HTERT RPE-1 (cell line): Measurements from ENCODE around the gene CADPS.

Experiments
- in situ Hi-C: fragments of 300-500 bp; cut with MboI; formaldehyde crosslinking; loops from 4 replicates; pipeline ENCODE4 v1.14.3; 2020; ENCODE audit warnings: low sequenced_read_pairs

CADPS gene

GRCh38 chr3:62379321-62379798 is 495.9 kb downstream of the CADPS start:
- in situ Hi-C loops: no loop called here

- in situ Hi-C loops: no loop called here
These were observed 496.3 kb downstream of the CADPS start for GRCh38 chr3:62378921-62379320.

GRCh38 chr3:62378311-62378789 is 496.9 kb downstream of the CADPS start:
- in situ Hi-C loops: no loop called here

- in situ Hi-C loops: no loop called here
These were observed 498.0 kb downstream of the CADPS start for GRCh38 chr3:62376906-62377877.

GRCh38 chr3:62376454-62376720 is 498.8 kb downstream of the CADPS start:
- in situ Hi-C loops: no loop called here

- in situ Hi-C loops: no loop called here
These were observed 499.4 kb downstream of the CADPS start for GRCh38 chr3:62375655-62376453.

GRCh38 chr3:62374341-62375218 is 500.6 kb downstream of the CADPS start:
- in situ Hi-C loops: no loop called here

- in situ Hi-C loops: no loop called here
These were observed 501.4 kb downstream of the CADPS start for GRCh38 chr3:62373714-62374333.

GRCh38 chr3:62373215-62373614 is 502.0 kb downstream of the CADPS start, which contains the start of gene FEZF2:
Gene FEZF2 (minus strand): TSS chr3:62373550. CDS start chr3:62372868, 682 bp downstream.
- in situ Hi-C loops: no loop called here

- in situ Hi-C loops: no loop called here
These were observed 502.6 kb downstream of the CADPS start for GRCh38 chr3:62372621-62373041.

- in situ Hi-C loops: no loop called here
These were observed 503.3 kb downstream of the CADPS start for GRCh38 chr3:62371720-62372591.

GRCh38 chr3:62370858-62371719 is 504.1 kb downstream of the CADPS start:
- in situ Hi-C loops: no loop called here

- in situ Hi-C loops: no loop called here
These were observed 504.9 kb downstream of the CADPS start for GRCh38 chr3:62370112-62370857.

GRCh38 chr3:62369476-62369743 is 505.8 kb downstream of the CADPS start:
- in situ Hi-C loops: no loop called here

- in situ Hi-C loops: no loop called here
These were observed 506.3 kb downstream of the CADPS start for GRCh38 chr3:62368705-62369475.

GRCh38 chr3:62368290-62368704 is 506.9 kb downstream of the CADPS start:
- in situ Hi-C loops: no loop called here

GRCh38 chr3:62367763-62368195 is 507.4 kb downstream of the CADPS start:
- in situ Hi-C loops: no loop called here
